COR-L47 (cell line): Measurements from ENCODE around the gene CHMP1B.
"Not testable (repeated sequence)": the region's sequence is repeated elsewhere in the genome, so short reads cannot be mapped to it uniquely, and the experiment has no call there.

ENCODE experiments used
- DNase-seq: peaks from one replicate; lab custom pipeline; 2025; lab: John Stamatoyannopoulos, UW

CHMP1B gene

DNA sequence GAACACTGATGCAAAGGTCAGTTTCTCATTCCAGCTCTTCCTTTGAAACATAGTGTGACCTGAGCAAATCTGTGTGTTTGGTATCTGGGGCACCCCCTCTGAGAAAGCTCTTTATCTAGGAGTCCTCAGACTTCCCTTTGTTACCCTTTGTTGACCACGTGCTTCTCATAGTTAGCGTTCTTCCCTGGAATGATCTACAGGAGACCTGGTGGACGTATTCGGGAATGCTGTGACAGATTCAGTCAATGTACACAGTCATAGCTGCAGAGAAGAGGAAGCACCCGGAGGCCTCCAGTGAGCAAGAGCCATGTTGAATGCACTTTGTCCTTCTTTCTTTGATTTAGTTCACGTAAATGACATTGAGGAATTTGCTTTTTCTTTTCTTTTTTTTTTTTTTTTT lies 10.7 kb upstream of the CHMP1B start:
- no peak for DNase-seq

DNA sequence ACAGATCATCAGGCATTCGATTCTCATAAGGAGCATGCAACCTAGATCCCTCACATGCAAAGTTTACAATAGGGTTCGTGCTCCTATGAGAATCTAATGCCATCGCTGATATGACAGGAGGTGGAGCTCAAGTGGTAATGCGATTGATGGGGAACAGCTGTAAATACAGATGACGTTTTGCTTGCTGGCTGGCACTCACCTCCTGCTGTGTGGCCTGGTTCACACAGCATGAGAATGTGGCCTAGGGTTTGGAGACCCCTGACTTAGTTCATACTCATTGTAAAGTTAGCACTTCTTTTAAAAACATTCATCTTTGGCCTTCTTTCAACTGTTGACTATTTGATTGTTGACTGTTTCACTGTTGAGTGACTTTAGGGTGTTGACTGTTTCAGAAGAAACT lies 8.7 kb upstream of the CHMP1B start:
- DNase-seq = no peak

DNA sequence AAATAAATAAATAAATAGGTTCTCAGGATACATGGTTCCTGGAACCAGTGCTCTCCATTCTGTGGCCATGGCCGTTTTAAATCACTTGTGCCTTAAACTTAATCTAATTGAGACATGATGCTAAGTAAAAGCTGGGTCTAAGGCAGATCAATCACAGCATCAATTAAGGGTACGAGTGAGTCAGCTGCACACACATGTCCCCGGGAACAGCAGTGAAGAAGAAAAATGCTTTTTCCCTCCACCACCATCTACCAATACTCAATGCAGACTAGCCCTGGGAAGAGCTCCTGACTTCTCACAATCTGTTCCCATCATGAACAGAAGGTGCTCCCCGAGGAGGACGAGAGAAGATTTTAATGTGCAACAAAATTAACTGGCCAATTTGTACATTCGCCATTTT lies 6.8 kb upstream of the CHMP1B start:
- no peak for DNase-seq

- no peak for DNase-seq
Observed at GRCh38 chr18:11845654-11846053, 5.6 kb upstream of the CHMP1B start.

DNA sequence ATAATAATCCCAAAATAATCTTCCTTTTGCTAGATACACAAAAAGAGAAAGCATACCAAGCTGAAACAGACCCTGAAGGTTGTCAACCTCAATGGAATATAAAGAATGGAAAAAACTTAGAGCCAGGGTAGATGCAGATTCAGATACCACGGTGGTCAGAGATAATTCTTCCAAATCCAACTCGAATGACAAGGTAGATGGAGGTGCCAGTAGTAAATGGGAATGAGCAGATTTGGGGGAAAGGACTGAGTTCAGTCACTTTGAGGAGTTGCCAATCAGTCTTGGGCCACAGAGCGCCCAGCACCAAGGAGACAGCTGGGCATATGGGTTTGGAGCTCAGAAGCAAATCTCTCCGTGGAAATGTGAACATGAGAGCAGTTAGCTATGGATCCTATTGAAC lies 3.4 kb upstream of the CHMP1B start:
- DNase-seq = no peak

DNA sequence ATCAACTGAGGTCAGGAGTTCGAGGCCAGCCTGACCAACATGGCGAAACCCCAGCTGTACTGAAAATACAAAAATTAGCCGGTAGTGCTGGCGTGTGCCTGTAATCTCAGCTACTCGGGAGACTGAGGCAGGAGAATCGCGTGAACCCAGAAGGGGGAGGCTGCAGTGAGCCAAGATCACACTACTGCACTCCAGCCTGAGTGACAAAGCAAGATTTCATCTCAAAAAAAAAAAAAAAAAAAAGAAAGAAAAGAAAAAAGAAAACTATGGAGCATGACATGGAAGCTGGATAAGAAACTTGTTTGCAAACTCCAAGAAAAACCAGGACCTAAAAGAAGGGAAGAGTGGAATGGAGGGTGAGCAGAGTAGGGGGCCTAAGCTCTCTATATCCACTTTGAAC lies 1.9 kb upstream of the CHMP1B start:
- DNase-seq = no peak

DNA sequence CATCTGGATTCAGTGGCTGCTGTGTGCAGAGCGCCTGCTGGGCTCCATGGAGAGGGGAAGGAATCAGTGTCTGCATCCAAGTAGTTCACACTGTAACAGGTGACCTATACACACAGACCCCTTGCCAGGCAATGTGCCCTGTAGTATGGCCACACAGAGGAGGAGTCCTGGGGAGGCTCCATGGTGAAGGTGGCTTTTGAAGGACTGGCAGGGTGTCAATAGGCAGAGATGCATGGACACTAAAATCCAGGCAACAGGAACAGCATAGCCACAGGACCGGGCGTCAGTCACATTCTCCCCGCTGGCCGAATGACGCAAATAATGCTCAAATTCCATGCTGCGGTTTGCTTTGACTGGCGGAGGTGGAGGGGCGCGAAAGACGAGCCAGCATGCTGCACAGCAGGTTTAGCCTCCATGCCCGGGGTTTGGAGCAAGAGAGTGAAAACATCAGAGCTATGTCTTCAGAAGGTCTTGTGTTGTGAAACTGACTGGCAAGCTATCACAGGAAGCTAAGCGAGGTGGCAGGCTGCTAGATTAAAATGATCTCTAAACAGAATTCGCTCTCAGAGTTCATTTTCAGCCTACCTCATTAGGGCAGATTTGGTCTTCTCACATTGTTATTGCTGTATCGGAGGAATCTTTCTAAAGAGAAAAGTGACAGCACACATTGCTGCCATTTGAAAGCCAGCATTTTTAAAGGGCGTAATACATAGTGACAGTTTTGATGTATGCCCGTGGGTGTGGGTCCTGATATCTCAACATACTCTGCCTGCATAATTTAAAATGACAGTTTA lies 1.2 kb upstream of the CHMP1B start:
- peak; percentile 46 for DNase-seq

- DNase-seq = no peak
Observed at GRCh38 chr18:11850821-11851145, 430 bp upstream of the CHMP1B start.

GRCh38 chr18:11851806-11852337 lies 659 bp downstream of the CHMP1B start:
- DNase-seq = no peak

DNA sequence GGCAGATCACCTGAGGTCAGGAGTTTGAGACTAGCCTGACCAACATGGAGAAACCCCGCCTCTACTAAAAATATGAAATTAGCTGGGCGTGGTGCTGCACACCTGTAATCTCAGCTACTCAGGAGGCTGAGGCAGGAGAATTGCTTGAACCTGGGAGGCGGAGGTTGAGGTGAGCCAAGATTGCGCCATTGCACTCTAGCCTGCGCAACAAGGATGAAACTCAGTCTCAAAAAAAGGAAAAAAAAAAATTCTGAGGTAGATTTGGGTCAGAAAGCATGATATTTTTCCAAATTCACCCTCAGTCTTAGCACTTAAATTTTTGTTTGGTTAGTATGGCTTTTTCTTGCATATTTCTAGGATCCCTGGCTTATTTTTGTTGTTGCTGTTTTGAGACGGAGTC lies 3.3 kb downstream of the CHMP1B start:
- not testable (repeated sequence) for DNase-seq

DNA sequence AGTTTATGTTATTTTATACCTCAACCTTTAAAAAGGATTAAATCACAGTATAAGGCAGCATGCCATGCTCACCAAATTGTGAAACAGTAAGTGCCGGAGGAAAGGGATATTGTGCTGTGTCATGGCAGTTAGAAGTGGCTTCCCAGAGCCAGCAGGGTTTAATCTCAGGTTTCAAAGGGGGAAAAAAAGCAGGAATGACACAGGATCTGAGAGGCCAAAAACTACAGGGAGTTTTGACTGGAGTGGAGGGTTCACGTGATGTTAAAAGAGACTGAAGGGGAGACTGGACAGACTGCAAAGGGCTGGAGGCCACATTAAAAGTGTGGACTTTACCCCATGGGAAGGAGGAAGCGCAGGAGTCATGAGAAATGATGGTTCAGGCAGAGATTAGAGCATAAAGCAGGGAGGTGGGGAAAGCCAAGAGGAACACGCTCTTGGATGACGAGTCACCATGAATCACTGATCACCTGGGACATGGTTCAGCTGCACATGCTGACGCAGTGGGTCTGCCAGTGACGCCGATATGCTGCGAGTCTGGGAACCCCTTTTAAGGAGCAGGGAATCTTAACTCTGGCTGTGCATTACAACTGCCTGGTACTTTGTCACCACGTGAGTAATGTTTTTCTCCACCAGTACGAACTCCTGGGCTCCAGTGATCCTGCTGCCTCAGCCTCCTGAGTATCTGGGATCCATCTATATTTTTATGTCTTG lies 6.1 kb downstream of the CHMP1B start:
- no peak for DNase-seq

DNA sequence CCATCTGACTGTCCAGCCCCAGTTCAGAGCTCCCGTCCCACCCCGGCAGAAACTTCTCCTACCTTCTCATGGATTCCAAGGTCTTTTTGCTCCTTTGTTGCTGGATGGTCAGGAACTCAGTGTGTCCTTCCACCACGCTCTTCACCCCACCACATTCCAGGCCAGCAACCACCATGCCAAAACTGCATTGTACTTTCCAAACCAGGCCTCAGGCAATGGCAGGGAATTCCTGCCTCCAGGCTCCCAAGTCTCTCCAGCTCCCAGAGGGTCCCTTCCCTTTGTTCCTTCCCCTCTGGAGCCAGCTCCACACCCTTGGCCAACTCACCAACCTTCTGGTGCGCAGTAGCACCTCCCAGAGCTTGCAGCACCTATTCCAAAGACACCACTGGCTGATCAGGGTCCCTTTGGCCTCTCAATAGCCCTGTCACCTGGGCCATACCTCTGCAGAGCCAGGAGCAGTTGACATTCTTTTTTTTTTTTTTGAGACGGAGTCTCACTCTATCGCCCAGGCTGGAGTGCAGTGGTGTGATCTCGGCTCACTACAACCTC lies 8.1 kb downstream of the CHMP1B start:
- no peak for DNase-seq

DNA sequence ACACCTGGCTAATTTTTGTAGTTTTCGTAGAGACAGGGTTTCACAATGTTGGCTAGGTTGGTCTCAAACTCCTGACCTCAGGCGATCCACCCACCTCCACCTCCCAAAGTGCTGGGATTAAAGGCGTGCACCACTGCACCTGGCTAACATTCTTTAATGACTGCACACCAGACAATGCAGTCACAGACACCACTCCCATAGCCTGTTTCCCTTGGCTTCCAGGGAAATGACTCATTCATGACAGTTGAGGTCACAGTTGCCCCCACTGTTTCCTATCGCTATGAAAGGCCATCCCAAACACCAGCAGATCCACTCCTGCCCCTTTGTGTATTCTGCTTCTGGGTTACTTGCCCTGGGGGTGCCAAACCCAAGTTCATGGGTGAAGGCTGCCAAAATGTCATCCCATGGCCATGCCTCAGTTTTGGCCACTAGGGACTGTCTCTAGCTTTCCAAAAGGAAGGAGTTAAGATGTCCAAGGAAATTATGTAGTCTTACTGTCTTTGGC lies 8.7 kb downstream of the CHMP1B start:
- DNase-seq = no peak

DNA sequence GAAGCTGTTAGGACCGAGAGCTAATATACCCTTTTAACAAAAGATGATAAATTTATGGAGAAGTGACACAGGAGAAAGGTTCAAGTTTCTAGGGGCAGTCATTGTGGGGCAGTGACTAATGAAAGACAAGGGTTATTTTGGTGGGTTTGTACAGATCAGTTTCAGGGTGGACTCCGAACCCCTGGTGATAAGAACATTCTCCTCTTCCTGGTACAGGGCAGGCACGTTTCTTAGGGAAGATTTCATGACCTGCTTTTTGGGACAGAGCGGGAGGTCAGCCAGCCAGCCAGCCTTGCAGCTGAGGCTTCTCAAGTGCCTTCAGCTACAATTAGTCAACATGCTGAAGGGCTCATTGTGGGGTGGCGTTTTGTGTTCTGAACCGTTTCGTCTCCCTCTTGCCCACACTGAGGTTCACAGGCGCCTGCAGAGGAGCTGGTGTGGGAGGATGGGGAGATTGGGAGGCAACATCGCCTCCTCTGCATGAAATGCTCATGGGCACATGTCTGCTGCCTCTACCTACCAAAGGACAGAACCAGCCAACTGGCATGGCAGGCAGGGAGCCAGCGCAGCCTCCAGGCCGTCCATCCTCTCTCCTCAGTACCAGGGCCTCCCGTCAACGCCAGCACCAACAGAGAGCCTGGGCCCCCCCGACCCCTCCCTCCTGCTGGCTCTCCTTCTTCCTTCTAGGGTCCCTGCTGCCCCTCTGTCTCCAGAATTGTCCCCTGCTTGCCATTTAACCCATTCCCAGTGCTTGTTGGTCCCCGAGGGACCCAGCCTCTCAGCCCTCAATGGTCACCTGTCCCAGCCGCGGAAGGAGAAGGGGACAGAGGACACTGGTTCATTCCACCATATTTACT lies 9.6 kb downstream of the CHMP1B start:
- DNase-seq = no peak

DNA sequence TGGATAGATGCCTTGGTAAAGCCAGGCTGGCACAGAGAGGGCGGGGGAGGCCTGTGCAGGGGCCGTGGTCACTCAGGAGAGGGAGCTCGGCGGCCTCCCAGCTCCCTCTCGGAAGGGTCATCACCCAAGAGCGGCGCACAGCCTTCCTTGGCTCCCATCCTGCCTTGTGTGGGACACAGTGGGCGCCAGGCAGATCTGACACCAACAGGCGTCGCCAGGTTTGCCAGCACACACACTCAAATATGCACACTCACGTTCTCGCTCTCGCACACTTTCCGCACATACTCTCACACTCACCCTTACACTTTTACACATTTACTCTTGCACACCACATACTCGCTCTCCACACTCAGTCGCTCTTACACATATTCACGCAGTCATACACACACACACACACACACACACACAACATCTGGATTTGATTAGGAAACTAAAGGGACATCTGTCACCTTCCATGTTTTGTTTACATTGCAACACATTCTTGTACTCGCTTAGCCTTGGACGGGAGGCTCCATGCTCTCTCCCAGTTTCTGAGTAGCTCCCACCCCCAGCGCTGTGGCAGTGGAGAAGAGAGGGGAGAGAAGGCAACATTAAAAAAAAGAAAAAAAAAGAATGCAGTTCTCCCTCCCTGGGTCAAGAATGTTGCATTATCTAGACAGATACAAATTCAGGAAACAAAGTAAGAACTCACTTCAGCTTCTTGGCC lies 10.5 kb downstream of the CHMP1B start:
- no peak for DNase-seq

- DNase-seq = no peak
Observed at GRCh38 chr18:11862468-11863137, 11.4 kb downstream of the CHMP1B start.

GRCh38 chr18:11864471-11864870 lies 13.3 kb downstream of the CHMP1B start:
- no peak for DNase-seq

DNA sequence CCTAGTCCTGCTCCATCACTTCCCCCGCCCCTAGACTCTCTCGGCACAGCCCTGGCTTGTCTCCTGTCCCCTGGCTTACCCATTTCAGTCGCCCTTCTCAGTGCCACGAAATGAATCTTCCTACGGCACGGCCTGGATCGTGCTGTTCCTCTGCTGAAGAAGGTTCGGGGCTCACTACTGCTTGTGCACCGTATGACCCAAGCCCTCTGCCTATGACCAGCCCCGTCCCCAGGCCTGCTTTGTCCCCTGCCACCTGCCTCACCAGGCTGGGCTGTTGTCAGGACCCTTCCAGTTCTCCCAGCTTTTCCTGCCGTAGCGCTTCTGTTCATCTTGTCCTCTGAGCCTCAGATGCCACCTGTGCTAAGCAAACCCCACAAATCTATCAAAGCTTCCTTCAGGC lies 13.9 kb downstream of the CHMP1B start:
- no peak for DNase-seq

- DNase-seq = no peak
Observed at GRCh38 chr18:11866329-11866728, 15.1 kb downstream of the CHMP1B start.

GRCh38 chr18:11866764-11867163 lies 15.6 kb downstream of the CHMP1B start:
- no peak for DNase-seq

DNA sequence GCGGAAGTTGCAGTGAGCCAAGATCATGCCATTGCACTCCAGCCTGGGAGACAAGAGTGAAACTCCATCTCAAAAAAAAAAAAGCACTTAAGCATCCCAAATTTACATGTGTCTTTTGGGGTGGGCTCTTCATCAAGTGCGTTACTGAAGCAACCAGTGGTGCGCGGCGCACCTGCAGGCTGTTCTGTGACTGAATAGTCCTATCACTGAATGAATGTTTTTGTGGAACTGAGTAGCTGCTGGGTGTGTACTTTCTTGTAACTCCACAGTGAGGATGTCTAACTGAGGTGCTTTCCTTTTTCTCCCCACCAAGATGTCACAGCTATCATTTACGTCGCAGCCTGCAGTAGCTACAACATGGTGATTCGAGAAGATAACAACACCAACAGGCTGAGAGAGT lies 17.0 kb downstream of the CHMP1B start:
- DNase-seq = no peak
